ENCODE results near the gene HOXA4.

HOXA4 gene

GRCh38 chr7:27095050-27095896 is 35.3 kb downstream of the HOXA4 start:
- H3K27ac ChIP-seq (ENCODE audit: low read depth, low read length): no peak overlapping the region
- H3K36me3 ChIP-seq (ENCODE audit: insufficient read depth, low read length): no peaks in the 10 kb centered on the region
- 1% methylated on average over 32 of the region's 33 CpGs for WGBS
- H3K9ac ChIP-seq (ENCODE audit: low read depth, low read length): no peak overlapping the region
- H3K27me3 ChIP-seq (ENCODE audit: insufficient read depth, low read length): peaks cover 100% of the 10 kb centered on the region
- H3K4me3 ChIP-seq (ENCODE audit: low read length): peak overlapping the region; percentile 51
- H3K4me1 ChIP-seq (ENCODE audit: insufficient read depth, low read length): peaks cover 40% of the 10 kb centered on the region
- no peaks in the 10 kb centered on the region for H3K9me3 ChIP-seq (ENCODE audit: insufficient read depth, low read depth, low read length)

- Histone ChIP-seq H3K9ac (ENCODE audit: low read depth, low read length) (no peak overlapping the region), H3K36me3 (ENCODE audit: insufficient read depth, low read length) (no peaks in the 10 kb centered on the region), H3K4me3 (ENCODE audit: low read length) (no peak overlapping the region), H3K27ac (ENCODE audit: low read depth, low read length) (no peak overlapping the region), H3K9me3 (ENCODE audit: insufficient read depth, low read depth, low read length) (no peaks in the 10 kb centered on the region), H3K4me1 (ENCODE audit: insufficient read depth, low read length) (peaks cover 35% of the 10 kb centered on the region), H3K27me3 (ENCODE audit: insufficient read depth, low read length) (peaks cover 100% of the 10 kb centered on the region)
- 4% methylated on average over 29 of the region's 29 CpGs for WGBS
Observed at GRCh38 chr7:27094304-27095049, 36.1 kb downstream of the HOXA4 start.

GRCh38 chr7:27093184-27093895 is 37.2 kb downstream of the HOXA4 start:
- H3K4me3 ChIP-seq (ENCODE audit: low read length): no peak overlapping the region
- WGBS: 35% methylated on average over 6 of the region's 6 CpGs

GRCh38 chr7:27092819-27093110 is 37.8 kb downstream of the HOXA4 start:
- 44% methylated on average over 1 of the region's 1 CpG for WGBS
- H3K36me3 ChIP-seq (ENCODE audit: insufficient read depth, low read length): no peaks in the 10 kb centered on the region
- H3K9me3 ChIP-seq (ENCODE audit: insufficient read depth, low read depth, low read length): no peaks in the 10 kb centered on the region
- H3K9ac ChIP-seq (ENCODE audit: low read depth, low read length): no peak overlapping the region
- H3K27me3 ChIP-seq (ENCODE audit: insufficient read depth, low read length): peaks cover 100% of the 10 kb centered on the region
- peaks cover 30% of the 10 kb centered on the region for H3K4me1 ChIP-seq (ENCODE audit: insufficient read depth, low read length)
- no peak overlapping the region for H3K4me3 ChIP-seq (ENCODE audit: low read length)
- H3K27ac ChIP-seq (ENCODE audit: low read depth, low read length): no peak overlapping the region

More at GRCh38 chr7:27093184-27093895, 37.2 kb downstream of the HOXA4 start:
- no peak overlapping the region for H3K27ac ChIP-seq (ENCODE audit: low read depth, low read length)
- no peaks in the 10 kb centered on the region for H3K9me3 ChIP-seq (ENCODE audit: insufficient read depth, low read depth, low read length)
- H3K36me3 ChIP-seq (ENCODE audit: insufficient read depth, low read length): no peaks in the 10 kb centered on the region
- H3K27me3 ChIP-seq (ENCODE audit: insufficient read depth, low read length): peaks cover 100% of the 10 kb centered on the region
- H3K9ac ChIP-seq (ENCODE audit: low read depth, low read length): no peak overlapping the region
- H3K4me1 ChIP-seq (ENCODE audit: insufficient read depth, low read length): peaks cover 30% of the 10 kb centered on the region

- Histone ChIP-seq H3K27ac (ENCODE audit: low read depth, low read length) (no peak overlapping the region), H3K36me3 (ENCODE audit: insufficient read depth, low read length) (no peaks in the 10 kb centered on the region), H3K9me3 (ENCODE audit: insufficient read depth, low read depth, low read length) (no peaks in the 10 kb centered on the region), H3K4me3 (ENCODE audit: low read length) (no peak overlapping the region), H3K9ac (ENCODE audit: low read depth, low read length) (no peak overlapping the region), H3K27me3 (ENCODE audit: insufficient read depth, low read length) (peaks cover 100% of the 10 kb centered on the region), H3K4me1 (ENCODE audit: insufficient read depth, low read length) (peaks cover 30% of the 10 kb centered on the region)
- 6% methylated on average over 9 of the region's 9 CpGs for WGBS
Observed at GRCh38 chr7:27091941-27092818, 38.4 kb downstream of the HOXA4 start.

GRCh38 chr7:27091105-27091504 is 39.5 kb downstream of the HOXA4 start:
- Histone ChIP-seq H3K9me3 (ENCODE audit: insufficient read depth, low read depth, low read length) (no peaks in the 10 kb centered on the region), H3K4me1 (ENCODE audit: insufficient read depth, low read length) (peaks cover 30% of the 10 kb centered on the region), H3K36me3 (ENCODE audit: insufficient read depth, low read length) (no peaks in the 10 kb centered on the region), H3K9ac (ENCODE audit: low read depth, low read length) (no peak overlapping the region), H3K27me3 (ENCODE audit: insufficient read depth, low read length) (peaks cover 98% of the 10 kb centered on the region), H3K27ac (ENCODE audit: low read depth, low read length) (peak overlapping the region; percentile 28; the same call in 1 of the 2 replicates), H3K4me3 (ENCODE audit: low read length) (no peak overlapping the region)
- 0% methylated on average over 3 of the region's 3 CpGs for WGBS

GRCh38 chr7:27088002-27088922 is 42.3 kb downstream of the HOXA4 start:
- no peak overlapping the region for H3K27ac ChIP-seq (ENCODE audit: low read depth, low read length)
- H3K4me1 ChIP-seq (ENCODE audit: insufficient read depth, low read length): peaks cover 28% of the 10 kb centered on the region
- no peaks in the 10 kb centered on the region for H3K9me3 ChIP-seq (ENCODE audit: insufficient read depth, low read depth, low read length)
- WGBS: 95% methylated on average over 67 of the region's 68 CpGs
- H3K36me3 ChIP-seq (ENCODE audit: insufficient read depth, low read length): no peaks in the 10 kb centered on the region
- H3K9ac ChIP-seq (ENCODE audit: low read depth, low read length): no peak overlapping the region
- peaks cover 81% of the 10 kb centered on the region for H3K27me3 ChIP-seq (ENCODE audit: insufficient read depth, low read length)
- H3K4me3 ChIP-seq (ENCODE audit: low read length): no peak overlapping the region

GRCh38 chr7:27083646-27084045 is 46.9 kb downstream of the HOXA4 start:
- Histone ChIP-seq H3K4me3 (ENCODE audit: low read length) (no peak overlapping the region), H3K27ac (ENCODE audit: low read depth, low read length) (no peak overlapping the region), H3K36me3 (ENCODE audit: insufficient read depth, low read length) (no peaks in the 10 kb centered on the region), H3K4me1 (ENCODE audit: insufficient read depth, low read length) (peaks cover 8% of the 10 kb centered on the region; the same call in 1 of the 2 replicates), H3K27me3 (ENCODE audit: insufficient read depth, low read length) (peaks cover 36% of the 10 kb centered on the region), H3K9ac (ENCODE audit: low read depth, low read length) (no peak overlapping the region), H3K9me3 (ENCODE audit: insufficient read depth, low read depth, low read length) (no peaks in the 10 kb centered on the region)
- WGBS: 97% methylated on average over 1 of the region's 2 CpGs

GRCh38 chr7:27082171-27082570 is 48.4 kb downstream of the HOXA4 start:
- peaks cover 8% of the 10 kb centered on the region; the same call in 1 of the 2 replicates for H3K4me1 ChIP-seq (ENCODE audit: insufficient read depth, low read length)
- no peak overlapping the region for H3K4me3 ChIP-seq (ENCODE audit: low read length)
- no peak overlapping the region for H3K27ac ChIP-seq (ENCODE audit: low read depth, low read length)
- peaks cover 22% of the 10 kb centered on the region for H3K27me3 ChIP-seq (ENCODE audit: insufficient read depth, low read length)
- H3K9me3 ChIP-seq (ENCODE audit: insufficient read depth, low read depth, low read length): no peaks in the 10 kb centered on the region
- no peaks in the 10 kb centered on the region for H3K36me3 ChIP-seq (ENCODE audit: insufficient read depth, low read length)
- WGBS: 90% methylated on average over 1 of the region's 1 CpG
- no peak overlapping the region for H3K9ac ChIP-seq (ENCODE audit: low read depth, low read length)
